ENCODE data around the gene BTBD8. TPM values are rescaled to one million over a fixed set of nuclear protein-coding genes. Genes with fewer than 3 reads are reported as not detected.
A peak's percentile ranks its signal among the peaks of the same experiment; 100 is the strongest.

The BTBD8 gene
- total RNA-seq, 1 donor from 2014 or later, result 5.5 TPM

DNA sequence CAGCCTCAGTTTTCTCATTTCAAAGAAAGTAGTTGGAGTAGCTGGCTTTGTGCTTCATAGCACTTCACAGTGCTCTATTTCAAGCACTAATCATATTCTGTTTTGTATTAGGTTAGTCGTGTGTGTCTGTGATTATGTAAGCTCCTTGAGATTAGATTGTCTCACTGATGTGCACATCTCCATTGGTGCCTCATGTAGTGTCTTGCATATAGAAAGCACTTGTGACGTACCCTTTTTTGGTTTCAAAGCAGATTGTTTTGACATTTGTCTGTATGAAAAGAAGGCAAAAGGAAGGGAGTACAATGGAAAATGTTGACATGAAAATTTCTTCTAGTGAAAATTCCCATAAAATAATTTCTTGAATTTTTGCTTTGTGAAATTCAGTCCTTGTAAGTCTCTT is 13.9 kb downstream of the BTBD8 start:
- Histone ChIP-seq H3K27ac (no peak overlapping the region), H3K27me3 (ENCODE audit: low read depth) (no peaks in the 10 kb centered on the region), H3K9me3 (no peaks in the 10 kb centered on the region), H3K4me3 (no peak overlapping the region), H3K36me3 (no peaks in the 10 kb centered on the region), H3K4me1 (no peaks in the 10 kb centered on the region)
- DNase-seq, result no peak
- ATAC-seq, result no peak
- TF ChIP-seq, protein P1, sequence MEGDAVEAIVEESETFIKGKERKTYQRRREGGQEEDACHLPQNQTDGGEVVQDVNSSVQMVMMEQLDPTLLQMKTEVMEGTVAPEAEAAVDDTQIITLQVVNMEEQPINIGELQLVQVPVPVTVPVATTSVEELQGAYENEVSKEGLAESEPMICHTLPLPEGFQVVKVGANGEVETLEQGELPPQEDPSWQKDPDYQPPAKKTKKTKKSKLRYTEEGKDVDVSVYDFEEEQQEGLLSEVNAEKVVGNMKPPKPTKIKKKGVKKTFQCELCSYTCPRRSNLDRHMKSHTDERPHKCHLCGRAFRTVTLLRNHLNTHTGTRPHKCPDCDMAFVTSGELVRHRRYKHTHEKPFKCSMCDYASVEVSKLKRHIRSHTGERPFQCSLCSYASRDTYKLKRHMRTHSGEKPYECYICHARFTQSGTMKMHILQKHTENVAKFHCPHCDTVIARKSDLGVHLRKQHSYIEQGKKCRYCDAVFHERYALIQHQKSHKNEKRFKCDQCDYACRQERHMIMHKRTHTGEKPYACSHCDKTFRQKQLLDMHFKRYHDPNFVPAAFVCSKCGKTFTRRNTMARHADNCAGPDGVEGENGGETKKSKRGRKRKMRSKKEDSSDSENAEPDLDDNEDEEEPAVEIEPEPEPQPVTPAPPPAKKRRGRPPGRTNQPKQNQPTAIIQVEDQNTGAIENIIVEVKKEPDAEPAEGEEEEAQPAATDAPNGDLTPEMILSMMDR (IDR thresholded peaks at IDR 0.05), result no peak
- intact Hi-C loops (cut with DNase I), result no loop called here

DNA sequence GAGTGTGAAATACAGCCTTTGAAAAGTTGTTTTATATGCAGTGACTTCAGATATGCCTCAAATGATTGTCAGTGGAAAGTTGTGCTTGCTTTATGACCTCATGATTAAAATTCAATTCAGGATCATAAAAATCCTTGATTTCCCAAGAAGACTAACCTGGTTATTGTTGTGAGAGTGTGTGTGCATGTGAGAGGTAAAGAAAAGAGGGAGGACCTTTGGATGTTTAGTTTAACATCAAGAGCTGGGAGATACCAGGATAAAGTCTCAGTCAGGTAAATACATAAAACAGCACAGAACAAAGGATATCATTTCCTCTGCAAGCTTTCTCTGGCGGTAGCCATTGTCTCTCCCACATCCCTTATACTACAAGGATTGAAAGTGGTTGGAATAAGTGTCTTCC is 14.4 kb downstream of the BTBD8 start:
- ATAC-seq, result no peak
- TF ChIP-seq, protein P1 (IDR thresholded peaks at IDR 0.05), result no peak
- intact Hi-C loops (cut with DNase I), result no loop called here
- no peaks in the 10 kb centered on the region for H3K36me3 ChIP-seq
- H3K27me3 ChIP-seq (ENCODE audit: low read depth), result no peaks in the 10 kb centered on the region
- no peaks in the 10 kb centered on the region for H3K4me1 ChIP-seq
- DNase-seq, result no peak
- no peak overlapping the region for H3K27ac ChIP-seq
- H3K4me3 ChIP-seq, result no peak overlapping the region
- no peaks in the 10 kb centered on the region for H3K9me3 ChIP-seq

GRCh38 chr1:92095874-92096273 is 15.7 kb downstream of the BTBD8 start:
- H3K27me3 ChIP-seq (ENCODE audit: low read depth), result no peaks in the 10 kb centered on the region
- no peaks in the 10 kb centered on the region for H3K4me1 ChIP-seq
- ATAC-seq (no peak), DNase-seq (no peak)
- no peaks in the 10 kb centered on the region for H3K9me3 ChIP-seq
- no peak overlapping the region for H3K4me3 ChIP-seq
- no peak overlapping the region for H3K27ac ChIP-seq
- TF ChIP-seq, protein P1 (IDR thresholded peaks at IDR 0.05), result no peak
- H3K36me3 ChIP-seq, result no peaks in the 10 kb centered on the region
- intact Hi-C loops (cut with DNase I), result no loop called here

DNA sequence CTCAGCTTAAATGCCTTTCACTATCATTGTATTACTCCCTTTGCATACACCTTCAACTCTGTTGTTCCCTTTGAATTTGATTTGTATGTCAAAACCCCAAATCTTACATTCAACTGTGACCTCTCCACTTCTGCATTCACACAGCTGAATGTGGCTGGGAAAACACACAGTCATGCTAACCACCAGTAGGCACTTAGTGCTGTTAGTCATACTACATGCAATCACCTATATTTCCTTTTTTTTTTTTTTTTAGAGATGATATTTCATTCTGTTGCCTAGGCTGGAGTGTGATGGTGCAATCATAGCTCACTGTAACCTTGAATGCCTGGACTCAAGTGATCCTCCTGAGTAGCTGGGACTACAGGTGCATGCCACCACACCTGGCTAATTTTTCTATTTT is 16.2 kb downstream of the BTBD8 start:
- Histone ChIP-seq H3K9me3 (no peaks in the 10 kb centered on the region), H3K4me3 (no peak overlapping the region), H3K4me1 (no peaks in the 10 kb centered on the region), H3K27me3 (ENCODE audit: low read depth) (no peaks in the 10 kb centered on the region), H3K27ac (no peak overlapping the region), H3K36me3 (no peaks in the 10 kb centered on the region)
- DNase-seq (no peak), ATAC-seq (peak; percentile 67 to 68)
- TF ChIP-seq, protein P1 (IDR thresholded peaks at IDR 0.05), result no peak
- intact Hi-C loops (cut with DNase I), result no loop called here

DNA sequence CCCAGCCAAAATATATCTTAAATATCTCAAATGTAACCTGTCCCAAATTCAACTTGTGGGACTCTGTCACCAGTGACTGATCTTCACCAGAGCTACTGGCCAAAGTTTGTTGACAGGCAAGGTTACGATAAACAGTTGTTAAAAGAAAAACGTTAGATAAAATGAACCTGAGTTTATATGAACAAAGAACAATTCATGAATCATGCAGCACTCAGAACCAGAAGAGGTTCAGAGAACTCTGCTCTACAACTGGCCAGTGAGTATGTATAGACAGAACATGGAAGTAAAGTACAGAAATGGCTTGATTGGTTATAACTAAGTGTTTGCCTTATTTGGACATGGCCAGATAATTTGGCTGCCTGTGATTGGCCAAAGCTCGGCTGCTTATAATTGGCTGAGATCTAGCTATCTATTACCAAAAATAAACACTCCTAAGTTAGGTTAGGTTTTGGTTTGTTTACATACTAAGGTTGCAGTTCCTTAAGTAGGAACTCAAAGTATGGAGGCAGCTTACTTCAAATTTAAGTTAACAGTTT is 25.5 kb downstream of the BTBD8 start:
- no peak for DNase-seq
- intact Hi-C loops (cut with DNase I), result no loop called here
- no peaks in the 10 kb centered on the region for H3K4me1 ChIP-seq
- no peaks in the 10 kb centered on the region for H3K27me3 ChIP-seq (ENCODE audit: low read depth)
- peaks cover 8% of the 10 kb centered on the region for H3K36me3 ChIP-seq
- ATAC-seq, result no peak
- no peak overlapping the region for H3K27ac ChIP-seq
- no peaks in the 10 kb centered on the region for H3K9me3 ChIP-seq
- H3K4me3 ChIP-seq, result no peak overlapping the region
- TF ChIP-seq, protein P1 (IDR thresholded peaks at IDR 0.05), result no peak

DNA sequence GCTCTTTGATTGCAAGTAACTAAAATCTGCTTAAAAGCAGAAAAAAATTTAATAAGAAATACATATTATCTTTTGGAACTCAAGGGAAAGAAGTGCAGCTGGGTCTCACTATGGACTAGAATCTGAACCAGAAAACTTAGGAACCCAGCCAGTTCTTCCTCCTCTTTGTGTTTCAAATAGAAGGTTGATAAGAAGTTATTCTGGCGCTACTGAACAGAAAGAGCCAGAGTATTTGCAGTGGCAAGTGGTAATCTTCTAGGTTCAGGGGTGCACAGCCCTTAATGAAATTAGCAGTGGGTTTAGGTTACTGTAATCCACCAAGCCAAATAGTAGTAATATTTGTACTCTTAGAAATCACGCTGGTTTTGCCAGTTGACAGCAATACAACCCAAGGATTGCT is 28.5 kb downstream of the BTBD8 start:
- H3K36me3 ChIP-seq, result no peaks in the 10 kb centered on the region
- H3K27ac ChIP-seq, result no peak overlapping the region
- no peaks in the 10 kb centered on the region for H3K27me3 ChIP-seq (ENCODE audit: low read depth)
- TF ChIP-seq, protein P1 (IDR thresholded peaks at IDR 0.05), result no peak
- H3K9me3 ChIP-seq, result no peaks in the 10 kb centered on the region
- intact Hi-C loops (cut with DNase I), result no loop called here
- ATAC-seq (no peak), DNase-seq (no peak)
- H3K4me3 ChIP-seq, result no peak overlapping the region
- no peaks in the 10 kb centered on the region for H3K4me1 ChIP-seq

Measured in lower lobe of right lung (tissue), 2 donors.